Measurements from ENCODE around the gene DDHD1.

DNA sequence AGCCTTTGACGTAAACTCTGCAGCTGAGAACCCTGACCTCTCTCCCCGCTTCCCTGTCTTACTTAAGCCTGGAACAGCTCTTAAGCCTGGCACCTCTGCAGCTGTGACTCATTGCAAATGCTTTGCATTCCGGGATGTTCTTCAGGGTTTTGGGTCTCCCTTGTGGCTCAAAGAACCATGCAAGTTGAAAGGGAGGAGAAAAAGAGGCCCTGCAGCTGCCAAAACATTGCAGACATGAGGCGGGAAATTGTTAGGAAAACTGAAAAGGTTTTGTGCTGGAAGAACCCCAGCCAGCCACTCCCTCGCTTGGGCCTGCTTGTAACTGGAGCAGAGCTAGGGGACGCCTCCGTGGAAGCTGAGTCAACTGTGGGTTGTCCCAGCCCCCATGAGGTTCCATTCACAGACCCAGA lies 142.1 kb downstream of the DDHD1 start:
- TF ChIP-seq HEYL (CRISPR knock-in tag; IDR thresholded peaks at IDR 0.05) (no peak), MYC (IDR thresholded peaks at IDR 0.05; ENCODE audit: borderline replicate concordance, low read length) (no peak), EP300 (IDR thresholded peaks at IDR 0.05) (no peak), JUN (IDR thresholded peaks at IDR 0.05) (0 out of 5 replicates have a peak, but pooled peaks of 1 of the 2 experiments have one; percentile 20), POLR2A (IDR thresholded peaks at IDR 0.05; ENCODE audit: low read length) (no peak), CHD2 (IDR thresholded peaks at IDR 0.05; ENCODE audit: low read length, partially characterized antibody) (no peak), CBX2 (IDR thresholded peaks at IDR 0.05; ENCODE audit: borderline replicate concordance, low read depth) (no peak)
- TF ChIP-seq, protein P1, sequence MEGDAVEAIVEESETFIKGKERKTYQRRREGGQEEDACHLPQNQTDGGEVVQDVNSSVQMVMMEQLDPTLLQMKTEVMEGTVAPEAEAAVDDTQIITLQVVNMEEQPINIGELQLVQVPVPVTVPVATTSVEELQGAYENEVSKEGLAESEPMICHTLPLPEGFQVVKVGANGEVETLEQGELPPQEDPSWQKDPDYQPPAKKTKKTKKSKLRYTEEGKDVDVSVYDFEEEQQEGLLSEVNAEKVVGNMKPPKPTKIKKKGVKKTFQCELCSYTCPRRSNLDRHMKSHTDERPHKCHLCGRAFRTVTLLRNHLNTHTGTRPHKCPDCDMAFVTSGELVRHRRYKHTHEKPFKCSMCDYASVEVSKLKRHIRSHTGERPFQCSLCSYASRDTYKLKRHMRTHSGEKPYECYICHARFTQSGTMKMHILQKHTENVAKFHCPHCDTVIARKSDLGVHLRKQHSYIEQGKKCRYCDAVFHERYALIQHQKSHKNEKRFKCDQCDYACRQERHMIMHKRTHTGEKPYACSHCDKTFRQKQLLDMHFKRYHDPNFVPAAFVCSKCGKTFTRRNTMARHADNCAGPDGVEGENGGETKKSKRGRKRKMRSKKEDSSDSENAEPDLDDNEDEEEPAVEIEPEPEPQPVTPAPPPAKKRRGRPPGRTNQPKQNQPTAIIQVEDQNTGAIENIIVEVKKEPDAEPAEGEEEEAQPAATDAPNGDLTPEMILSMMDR (IDR thresholded peaks at IDR 0.05), result no peak

Measured in A549 (cell line).